Uterus (tissue), 4 donors: ENCODE results near the gene CXorf65. TPM values are rescaled to one million over a fixed set of nuclear protein-coding genes. Genes with fewer than 3 reads are reported as not detected.
A peak's percentile ranks its signal among the peaks of the same experiment; 100 is the strongest.

Experiments
- DNase-seq, 2 donors: peaks; one replicate each; pipeline ENCODE4 v3.0.0-alpha.2; 2019 to 2020
- H3K27ac ChIP-seq, 2 donors: fragments of 200-600 bp; sonication (generic); 1 replicate in 1 of 2; 2 replicates in 1 of 2; pipeline ENCODE4 v1.5.1; 2016 to 2018
- H3K27me3 ChIP-seq, 2 donors: fragments of 200-600 bp; sonication (generic); one replicate each; pipeline ENCODE4 v1.5.1; 2018 to 2019; ENCODE audit warnings: control low read depth in 1 of 2
- H3K36me3 ChIP-seq, 2 donors: fragments of 200-600 bp; sonication (generic); one replicate each; pipeline ENCODE4 v1.5.1; 2019; ENCODE audit warnings: control low read depth in 1 of 2
- H3K4me1 ChIP-seq, 2 donors: fragments of 200-600 bp; sonication (generic); one replicate each; pipeline ENCODE4 v1.5.1; 2018 to 2019; ENCODE audit warnings: control low read depth in 1 of 2
- H3K4me3 ChIP-seq, 2 donors: fragments of 200-600 bp; sonication (generic); 1 replicate in 1 of 2; 2 replicates in 1 of 2; pipeline ENCODE4 v1.5.1; 2018 to 2019; ENCODE audit warnings: mild to moderate bottlenecking in 1 of 2
- H3K9me3 ChIP-seq, 2 donors: fragments of 200-600 bp; sonication (generic); one replicate each; pipeline ENCODE4 v1.5.1; 2019; ENCODE audit warnings: control low read depth in 1 of 2
- CTCF ChIP-seq, 4 experiments: fragments of 200-600 bp in 2 of 4; fragments of 450-650 bp in 2 of 4; sonication (generic) in 2 of 4; IDR thresholded peaks; one replicate each; pipeline ENCODE4 v1.5.1; 2016 to 2019; ENCODE audit warnings: antibody characterized with exemption in 4 of 4, mild to moderate bottlenecking in 2 of 4, moderate library complexity in 1 of 4
- POLR2A ChIP-seq, 2 donors: fragments of 450-650 bp; IDR thresholded peaks; one replicate each; pipeline ENCODE4 v1.6.1; 2016; ENCODE audit warnings: antibody characterized with exemption in 2 of 2, mild to moderate bottlenecking in 1 of 2, moderate library complexity in 1 of 2
- intact Hi-C: fragments of 100-400 bp; cut with DNase I; formaldehyde crosslinking; loops from one replicate; pipeline ENCODE4 v1.15.1; 2023; ENCODE audit warnings: low total_unique reads
- total RNA-seq, 4 donors: library from RNA; depleted of rRNA in 3 of 4; stranded (reverse); fragments of >200 nt in 3 of 4; gene quantifications; one replicate each; pipeline versions ENCODE4 v1.1.0 to v1.2.4, GENCODE V29; 2014 to 2023
- donor health status: DM: yes; HTN: yes; CAD: no.

CXorf65 gene
- total RNA-seq, 4 donors from 2014 or later = 1.1 TPM; not detected in 3

- Histone ChIP-seq H3K27me3 (no peaks in the 10 kb centered on the region), H3K9me3 (no peaks in the 10 kb centered on the region), H3K4me3 (no peak overlapping the region), H3K4me1 (no peaks in the 10 kb centered on the region), H3K27ac (peak overlapping the region in 1 of 2 donors; percentile 87), H3K36me3 (no peaks in the 10 kb centered on the region)
- intact Hi-C loops = no loop called here
- no peak for DNase-seq
- TF ChIP-seq CTCF (IDR thresholded peaks at IDR 0.05) = no peak
- TF ChIP-seq POLR2A (IDR thresholded peaks at IDR 0.05) = no peak
Measured at GRCh38 chrX:71117358-71117757, 10.8 kb upstream of the CXorf65 start.

DNA sequence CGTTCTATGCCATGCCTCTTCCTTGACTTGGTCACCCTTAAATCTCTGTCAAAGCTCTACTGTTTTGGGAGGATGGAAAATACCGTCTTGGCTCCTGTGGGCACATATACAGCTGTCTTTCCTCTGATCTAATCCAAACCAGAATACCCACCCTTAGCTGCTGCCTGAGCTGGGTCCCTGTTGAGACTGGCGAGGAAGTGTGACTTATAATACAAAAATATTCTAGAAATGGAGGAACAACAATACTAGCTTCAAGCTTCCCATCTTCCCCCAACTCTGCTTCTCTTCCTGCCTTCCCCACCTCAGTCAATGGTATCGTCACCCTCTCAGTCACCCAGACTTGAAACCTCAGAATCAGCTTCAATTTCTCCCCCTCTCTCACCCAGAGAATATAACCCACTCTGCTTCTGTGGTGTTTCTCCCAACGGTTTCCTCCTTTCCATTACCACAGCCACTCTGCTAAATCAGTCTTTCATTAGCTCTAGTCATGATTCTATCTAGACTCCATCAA lies 5.4 kb upstream of the CXorf65 start:
- Histone ChIP-seq H3K4me1 (no peaks in the 10 kb centered on the region), H3K27me3 (no peaks in the 10 kb centered on the region), H3K9me3 (no peaks in the 10 kb centered on the region), H3K36me3 (no peaks in the 10 kb centered on the region), H3K27ac (no peak overlapping the region), H3K4me3 (no peak overlapping the region)
- no peak for DNase-seq
- intact Hi-C loops = no loop called here
- no peak for TF ChIP-seq POLR2A (IDR thresholded peaks at IDR 0.05)
- TF ChIP-seq CTCF (IDR thresholded peaks at IDR 0.05) = no peak

- intact Hi-C loops = no loop called here
- Histone ChIP-seq H3K9me3 (no peaks in the 10 kb centered on the region), H3K27me3 (no peaks in the 10 kb centered on the region), H3K4me3 (no peak within 1 kb of the TSS), H3K36me3 (no peaks in the 10 kb centered on the region), H3K4me1 (no peaks in the 10 kb centered on the region), H3K27ac (no peak within 1 kb of the TSS)
- TF ChIP-seq CTCF (IDR thresholded peaks at IDR 0.05) (no peak), POLR2A (IDR thresholded peaks at IDR 0.05) (no peak)
- DNase-seq = no peak
Measured at GRCh38 chrX:71111141-71111843, 4.8 kb upstream of the CXorf65 start, which contains the start of gene IL2RG. TSS of gene IL2RG (minus strand) at chrX:71111577. CDS start at chrX:71111539, 38 bp downstream.

DNA sequence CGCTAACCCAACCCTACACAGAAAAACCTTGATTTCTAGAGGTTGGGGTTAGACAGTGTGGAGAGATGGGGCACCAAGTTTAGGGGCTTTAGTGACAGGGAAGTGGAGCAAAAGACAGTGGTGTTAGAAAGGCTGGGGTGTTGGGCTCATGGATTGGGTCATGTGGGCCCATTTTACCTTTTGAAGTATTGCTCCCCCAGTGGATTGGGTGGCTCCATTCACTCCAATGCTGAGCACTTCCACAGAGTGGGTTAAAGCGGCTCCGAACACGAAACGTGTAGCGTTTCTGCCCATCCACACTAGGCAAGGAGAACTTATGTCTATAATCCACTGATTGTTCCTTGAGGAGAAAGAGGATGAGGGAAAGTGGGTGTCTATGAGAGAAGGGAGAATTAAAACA lies 2.5 kb upstream of the CXorf65 start:
- Histone ChIP-seq H3K4me1 (no peaks in the 10 kb centered on the region), H3K9me3 (no peaks in the 10 kb centered on the region), H3K27me3 (no peaks in the 10 kb centered on the region), H3K36me3 (no peaks in the 10 kb centered on the region), H3K27ac (no peak overlapping the region), H3K4me3 (no peak overlapping the region)
- intact Hi-C loops = no loop called here
- DNase-seq = no peak
- no peak for TF ChIP-seq POLR2A (IDR thresholded peaks at IDR 0.05)
- TF ChIP-seq CTCF (IDR thresholded peaks at IDR 0.05) = no peak

DNA sequence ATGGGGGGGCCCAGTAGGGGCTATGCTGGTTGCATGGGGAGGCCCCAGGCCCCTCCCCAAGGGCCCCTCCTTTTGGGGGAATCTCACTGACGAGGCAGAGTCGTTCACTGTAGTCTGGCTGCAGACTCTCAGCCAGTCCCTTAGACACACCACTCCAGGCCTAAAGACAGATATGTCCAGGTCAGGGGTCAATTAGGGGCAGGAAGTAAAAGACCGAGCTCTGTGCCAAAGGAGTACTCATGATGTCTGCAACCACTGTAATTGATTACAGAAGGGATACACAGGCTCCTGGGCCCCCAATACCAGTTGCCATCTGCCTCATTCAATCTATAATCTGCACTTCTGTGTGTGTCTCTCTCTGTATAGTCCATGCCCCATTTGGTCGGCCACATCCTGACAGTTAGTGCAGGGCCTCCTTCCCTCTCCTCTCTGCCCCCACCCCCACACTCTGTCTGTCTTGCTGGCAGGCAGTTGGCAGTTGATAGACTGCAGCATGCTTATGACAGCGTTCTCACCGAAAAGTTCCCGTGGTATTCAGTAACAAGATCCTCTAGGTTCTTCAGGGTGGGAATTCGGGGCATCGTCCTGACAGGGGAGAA lies 1.3 kb upstream of the CXorf65 start:
- no peak for TF ChIP-seq POLR2A (IDR thresholded peaks at IDR 0.05)
- no peak for TF ChIP-seq CTCF (IDR thresholded peaks at IDR 0.05)
- intact Hi-C loops = loop anchor here (2.0 kb wide), 1 partner anchor 41 kb away; no protein-coding TSS in a partner anchor
- no peak for DNase-seq

More for the DNA sequence above, 1.3 kb upstream of the CXorf65 start:
- Histone ChIP-seq H3K9me3 (no peaks in the 10 kb centered on the region), H3K4me1 (no peaks in the 10 kb centered on the region), H3K36me3 (no peaks in the 10 kb centered on the region), H3K27me3 (no peaks in the 10 kb centered on the region), H3K27ac (no peak overlapping the region), H3K4me3 (no peak overlapping the region)
